Neural progenitor cell (in vitro differentiated cells): ENCODE data around the gene KMT2C. TPM values are rescaled to one million over a fixed set of nuclear protein-coding genes. Genes with fewer than 3 reads are reported as not detected.

Source experiments
- DNase-seq: peaks from one replicate; pipeline ENCODE4 v3.0.0-alpha.2; 2016; ENCODE audit warnings: low spot score
- H2AFZ ChIP-seq: fragments of 200-600 bp; sonication (generic); replicated peaks from 2 replicates; pipeline ENCODE4 v1.6.1; 2016; ENCODE audit warnings: antibody characterized with exemption
- H3F3A ChIP-seq: fragments of 200-600 bp; sonication (generic); 2 replicates; pipeline ENCODE4 v1.6.1; 2016; ENCODE audit warnings: antibody characterized with exemption, low read depth
- H3K27ac ChIP-seq: fragments of 200-600 bp; sonication (generic); 2 replicates; pipeline ENCODE4 v1.5.1; 2016; ENCODE audit warnings: mild to moderate bottlenecking
- H3K27me3 ChIP-seq: fragments of 200-600 bp; sonication (generic); 2 replicates; pipeline ENCODE4 v1.6.1; 2016; ENCODE audit warnings: mild to moderate bottlenecking, moderate library complexity
- H3K36me3 ChIP-seq: fragments of 200-600 bp; sonication (generic); 2 replicates; pipeline ENCODE4 v1.5.1; 2016
- H3K4me1 ChIP-seq: fragments of 200-600 bp; sonication (generic); 2 replicates; pipeline ENCODE4 v1.6.1; 2016; ENCODE audit warnings: mixed run types
- H3K4me2 ChIP-seq: fragments of 200-600 bp; sonication (generic); 2 replicates; pipeline ENCODE4 v1.6.1; 2016
- H3K4me3 ChIP-seq: fragments of 200-600 bp; sonication (generic); 2 replicates; pipeline ENCODE4 v1.5.1; 2016
- H3K79me2 ChIP-seq: fragments of 200-600 bp; sonication (generic); 2 replicates; pipeline ENCODE4 v1.6.1; 2016; ENCODE audit warnings: low read depth
- H3K9ac ChIP-seq: fragments of 200-600 bp; sonication (generic); 2 replicates; pipeline ENCODE4 v1.6.1; 2016
- H3K9me3 ChIP-seq: fragments of 200-600 bp; sonication (generic); 2 replicates; pipeline ENCODE4 v1.5.1; 2016; ENCODE audit warnings: low read depth
- H4K20me1 ChIP-seq: fragments of 200-600 bp; sonication (generic); 2 replicates; pipeline ENCODE4 v1.6.1; 2016; ENCODE audit warnings: low read depth
- H3K27ac Mint-ChIP-seq: 3 replicates; pipeline ENCODE4 v1.8.0; 2021; ENCODE audit warnings: mixed read lengths
- H3K27me3 Mint-ChIP-seq: 2 replicates; pipeline ENCODE4 v1.8.0; 2022; ENCODE audit warnings: low read depth, mild to moderate bottlenecking, inconsistent platforms, moderate library complexity, mixed read lengths; ENCODE audit not compliant: insufficient read depth
- H3K36me3 Mint-ChIP-seq: 3 replicates; pipeline ENCODE4 v1.8.0; 2021; ENCODE audit warnings: mixed read lengths
- H3K4me1 Mint-ChIP-seq: 3 replicates; pipeline ENCODE4 v1.8.0; 2021; ENCODE audit warnings: mixed read lengths
- H3K4me3 Mint-ChIP-seq: 3 replicates; pipeline ENCODE4 v1.8.0; 2021; ENCODE audit warnings: mild to moderate bottlenecking, moderate library complexity, mixed read lengths
- H3K9me3 Mint-ChIP-seq: 3 replicates; pipeline ENCODE4 v1.8.0; 2020; ENCODE audit warnings: mixed read lengths
- EZH2 ChIP-seq: fragments of 200-600 bp; sonication (generic); IDR thresholded peaks from 2 replicates; pipeline ENCODE4 v1.6.1; 2017; ENCODE audit warnings: antibody characterized with exemption, mild to moderate bottlenecking, moderate library complexity
- EZH2phosphoT487 ChIP-seq: fragments of 200-600 bp; sonication (generic); IDR thresholded peaks from 2 replicates; pipeline ENCODE4 v1.6.1; 2017; ENCODE audit warnings: antibody characterized with exemption
- total RNA-seq: library from RNA; depleted of rRNA; stranded (reverse); fragments of >200 nt; gene quantifications from 2 replicates; pipeline ENCODE4 v1.2.3, GENCODE V29; 2015; ENCODE audit warnings: low replicate concordance
- TF ChIP-seq, protein P1 (sequence below): fragments of 200-600 bp; sonication (generic); IDR thresholded peaks from 2 replicates; pipeline ENCODE4 v1.5.1; 2017; ENCODE audit warnings: antibody characterized with exemption, mild to moderate bottlenecking

Gene KMT2C
- total RNA-seq, 1 donor from 2014 or later = 26.4 TPM

DNA sequence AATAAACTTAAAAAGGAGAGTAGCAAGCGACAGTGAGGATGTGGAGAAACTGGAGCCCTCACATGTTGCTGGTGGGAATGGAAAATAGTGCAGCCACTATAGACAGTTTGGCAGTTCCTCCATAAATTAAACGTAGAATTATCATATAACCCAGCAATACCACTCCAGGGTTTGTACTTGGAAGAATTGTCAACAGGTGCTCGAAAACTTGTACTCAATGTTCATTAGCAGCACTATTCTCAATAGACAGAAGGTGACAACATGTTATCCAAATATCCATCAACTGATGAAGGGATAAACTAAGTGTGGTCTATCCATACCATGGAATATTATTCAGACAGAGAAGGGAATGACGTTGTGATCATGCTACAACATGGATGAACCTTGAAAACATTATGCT is 338.5 kb downstream of the KMT2C start:
- H3K4me3 Mint-ChIP-seq = no peak overlapping the region

DNA sequence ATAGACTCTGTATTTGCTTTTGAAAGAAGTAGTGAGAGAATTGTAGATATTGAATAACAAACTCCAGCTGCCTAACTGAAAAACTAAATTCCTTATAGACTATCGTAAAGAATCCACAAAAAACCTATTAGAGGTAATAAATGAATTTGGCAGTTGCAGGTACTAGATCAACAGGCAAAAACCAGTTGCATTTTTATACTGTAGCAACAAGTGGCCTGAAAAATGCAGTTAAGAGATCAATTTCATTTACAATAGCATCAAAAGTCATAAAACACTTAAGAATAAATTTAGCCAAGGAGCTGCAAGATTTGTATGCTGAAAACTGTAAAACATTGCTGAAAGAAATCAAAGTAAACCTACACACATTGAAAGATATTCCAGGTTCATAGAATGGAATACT is 340.0 kb downstream of the KMT2C start:
- no peaks in the 10 kb centered on the region for H3K9me3 ChIP-seq
- peaks cover 2% of the 10 kb centered on the region for H3K9me3 Mint-ChIP-seq
- H3K4me3 ChIP-seq = no peak overlapping the region
- no peak overlapping the region for H3K9ac ChIP-seq
- no peak overlapping the region for H2AFZ ChIP-seq
- H3K4me1 Mint-ChIP-seq = no peaks in the 10 kb centered on the region
- H3K79me2 ChIP-seq = no peaks in the 10 kb centered on the region
- TF ChIP-seq EZH2phosphoT487 = no peak
- TF ChIP-seq, protein P1, sequence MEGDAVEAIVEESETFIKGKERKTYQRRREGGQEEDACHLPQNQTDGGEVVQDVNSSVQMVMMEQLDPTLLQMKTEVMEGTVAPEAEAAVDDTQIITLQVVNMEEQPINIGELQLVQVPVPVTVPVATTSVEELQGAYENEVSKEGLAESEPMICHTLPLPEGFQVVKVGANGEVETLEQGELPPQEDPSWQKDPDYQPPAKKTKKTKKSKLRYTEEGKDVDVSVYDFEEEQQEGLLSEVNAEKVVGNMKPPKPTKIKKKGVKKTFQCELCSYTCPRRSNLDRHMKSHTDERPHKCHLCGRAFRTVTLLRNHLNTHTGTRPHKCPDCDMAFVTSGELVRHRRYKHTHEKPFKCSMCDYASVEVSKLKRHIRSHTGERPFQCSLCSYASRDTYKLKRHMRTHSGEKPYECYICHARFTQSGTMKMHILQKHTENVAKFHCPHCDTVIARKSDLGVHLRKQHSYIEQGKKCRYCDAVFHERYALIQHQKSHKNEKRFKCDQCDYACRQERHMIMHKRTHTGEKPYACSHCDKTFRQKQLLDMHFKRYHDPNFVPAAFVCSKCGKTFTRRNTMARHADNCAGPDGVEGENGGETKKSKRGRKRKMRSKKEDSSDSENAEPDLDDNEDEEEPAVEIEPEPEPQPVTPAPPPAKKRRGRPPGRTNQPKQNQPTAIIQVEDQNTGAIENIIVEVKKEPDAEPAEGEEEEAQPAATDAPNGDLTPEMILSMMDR = no peak
- TF ChIP-seq EZH2 = no peak
- H3K4me3 Mint-ChIP-seq = no peak overlapping the region
- no peak overlapping the region for H3K27ac ChIP-seq
- H3K27me3 ChIP-seq = no peaks in the 10 kb centered on the region
- no peaks in the 10 kb centered on the region for H3K36me3 ChIP-seq
- peaks cover 7% of the 10 kb centered on the region for H3K4me1 ChIP-seq
- no peaks in the 10 kb centered on the region for H3K27me3 Mint-ChIP-seq
- H3K36me3 Mint-ChIP-seq = peaks cover 4% of the 10 kb centered on the region
- no peak for DNase-seq
- no peak overlapping the region for H3K27ac Mint-ChIP-seq
- H3K4me2 ChIP-seq = no peak overlapping the region
- H3F3A ChIP-seq = no peaks in the 10 kb centered on the region
- H4K20me1 ChIP-seq = no peaks in the 10 kb centered on the region

More for the DNA sequence above, 338.5 kb downstream of the KMT2C start:
- TF ChIP-seq, protein P1 = no peak
- no peak for TF ChIP-seq EZH2
- DNase-seq = no peak
- Mint-ChIP-seq H3K4me1 (no peaks in the 10 kb centered on the region), H3K27me3 (no peaks in the 10 kb centered on the region), H3K9me3 (no peaks in the 10 kb centered on the region), H3K27ac (no peak overlapping the region), H3K36me3 (peaks cover 10% of the 10 kb centered on the region)
- Histone ChIP-seq H3K36me3 (no peaks in the 10 kb centered on the region), H3K27ac (no peak overlapping the region), H3K9ac (no peak overlapping the region), H3K4me1 (no peaks in the 10 kb centered on the region), H3K4me2 (no peak overlapping the region), H3K27me3 (no peaks in the 10 kb centered on the region), H2AFZ (no peak overlapping the region), H3K79me2 (no peaks in the 10 kb centered on the region), H3K9me3 (no peaks in the 10 kb centered on the region), H4K20me1 (no peaks in the 10 kb centered on the region), H3F3A (no peaks in the 10 kb centered on the region), H3K4me3 (no peak overlapping the region)

DNA sequence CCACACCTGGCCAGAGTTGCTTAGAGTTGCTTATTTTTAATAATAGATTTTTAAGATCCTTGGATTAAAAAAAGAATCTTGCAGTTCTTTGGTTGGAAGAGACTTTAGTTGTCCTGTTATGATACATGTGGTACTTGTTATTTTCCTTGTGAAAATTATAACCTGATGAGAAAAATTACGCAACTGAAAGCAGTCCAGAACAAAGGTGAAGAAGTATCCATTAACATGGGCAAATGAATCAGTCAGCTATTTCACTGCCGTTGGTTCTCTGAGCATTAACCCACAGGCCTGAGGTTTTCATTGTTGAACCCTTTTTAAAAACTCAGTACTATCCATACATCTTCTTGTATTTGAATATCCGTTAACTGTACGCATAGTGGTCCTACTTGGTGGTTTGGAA is 342.1 kb downstream of the KMT2C start:
- H3K9ac ChIP-seq = no peak overlapping the region
- no peak overlapping the region for H3K4me3 ChIP-seq
- Mint-ChIP-seq H3K27ac (no peak overlapping the region), H3K36me3 (peaks cover 12% of the 10 kb centered on the region), H3K4me3 (no peak overlapping the region), H3K9me3 (peaks cover 13% of the 10 kb centered on the region), H3K27me3 (no peaks in the 10 kb centered on the region), H3K4me1 (no peaks in the 10 kb centered on the region)
- no peak overlapping the region for H3K27ac ChIP-seq
- H4K20me1 ChIP-seq = no peaks in the 10 kb centered on the region
- H3F3A ChIP-seq = no peaks in the 10 kb centered on the region
- no peak overlapping the region for H2AFZ ChIP-seq
- peaks cover 7% of the 10 kb centered on the region for H3K4me1 ChIP-seq
- no peaks in the 10 kb centered on the region for H3K9me3 ChIP-seq
- no peaks in the 10 kb centered on the region for H3K27me3 ChIP-seq
- TF ChIP-seq, protein P1 = no peak
- TF ChIP-seq EZH2phosphoT487 (no peak), EZH2 (no peak)
- no peak overlapping the region for H3K4me2 ChIP-seq
- no peak for DNase-seq
- no peaks in the 10 kb centered on the region for H3K36me3 ChIP-seq
- H3K79me2 ChIP-seq = no peaks in the 10 kb centered on the region
